ENCODE results near the gene PGP. TPM values are rescaled to one million over a fixed set of nuclear protein-coding genes. Genes with fewer than 3 reads are reported as not detected.

Gene PGP
- polyA plus RNA-seq, 4 donors, result 7.3 to 19.3 (median 13.3) TPM

- no peak for DNase-seq (ENCODE audit: low read depth in 4 of 4, low spot score in 3 of 4)
Observed at GRCh38 chr16:2186505-2186904, 28.1 kb downstream of the PGP start.

- DNase-seq (ENCODE audit: low read depth in 4 of 4, low spot score in 3 of 4), result no peak
Observed at GRCh38 chr16:2186064-2186463, 28.6 kb downstream of the PGP start.

- DNase-seq (ENCODE audit: low read depth in 4 of 4, low spot score in 3 of 4), result no peak
Observed at GRCh38 chr16:2184962-2185361, 29.7 kb downstream of the PGP start.

DNA sequence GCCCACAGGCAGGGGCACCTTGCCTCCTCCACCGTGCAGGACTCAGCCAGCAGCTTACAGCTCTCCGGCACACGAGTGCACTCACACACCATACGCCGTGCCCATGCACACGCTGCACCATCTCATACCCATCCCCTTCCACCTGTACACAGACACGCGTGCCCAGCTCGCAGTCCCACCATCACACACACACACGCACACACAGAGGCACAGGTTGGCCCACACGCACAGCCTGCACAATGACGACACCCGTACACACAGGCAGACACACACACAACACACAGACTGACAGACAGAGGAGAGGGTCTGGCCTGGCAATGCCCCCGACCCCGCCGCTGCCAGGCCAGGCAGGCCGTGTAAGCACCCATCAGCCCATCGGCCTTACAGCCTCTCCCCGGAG lies 30.3 kb downstream of the PGP start:
- DNase-seq (ENCODE audit: low read depth in 4 of 4, low spot score in 3 of 4), result no peak

DNA sequence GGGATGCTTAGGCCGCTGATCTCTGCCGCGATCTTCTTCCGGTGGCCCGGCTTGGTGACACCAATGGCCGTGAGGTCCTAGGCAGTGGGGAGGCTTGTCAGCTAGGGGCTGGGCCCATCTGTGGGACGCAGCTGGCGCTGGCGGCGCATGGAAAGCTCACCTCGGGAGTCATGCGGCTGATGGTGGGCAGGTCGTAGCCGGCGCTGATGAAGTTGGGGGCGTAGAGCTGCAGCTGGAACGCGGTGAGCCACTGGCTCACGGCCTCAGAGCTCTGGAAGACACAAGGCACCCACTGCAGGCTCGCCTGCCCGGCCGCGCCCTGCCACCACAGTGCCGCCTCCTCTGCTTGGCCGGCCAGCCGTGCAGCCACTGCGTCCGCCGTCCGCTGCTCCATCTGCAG lies 31.0 kb downstream of the PGP start:
- no peak for DNase-seq (ENCODE audit: low read depth in 4 of 4, low spot score in 3 of 4)

DNA sequence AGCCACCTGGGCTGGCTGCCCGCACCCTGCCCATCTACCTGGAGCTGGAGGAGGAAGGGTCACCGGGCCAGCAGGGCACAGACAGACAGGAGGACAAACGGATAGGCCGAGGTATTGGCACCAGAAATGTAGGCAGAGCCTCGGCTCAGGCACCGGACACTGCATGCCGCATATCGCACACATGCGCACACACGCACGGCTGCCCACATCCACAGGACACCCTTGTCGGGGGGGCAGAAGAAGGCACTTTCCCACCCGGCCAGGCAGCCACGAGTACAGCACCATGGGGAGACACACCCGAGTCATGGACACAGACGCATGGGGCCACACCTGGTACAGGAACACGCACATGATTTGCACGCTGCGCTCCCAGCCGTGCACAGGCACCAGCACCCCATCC lies 32.7 kb downstream of the PGP start:
- DNase-seq (ENCODE audit: low read depth in 4 of 4, low spot score in 3 of 4), result no peak

GRCh38 chr16:2180962-2181923 lies 33.4 kb downstream of the PGP start:
- DNase-seq (ENCODE audit: low read depth in 4 of 4, low spot score in 3 of 4), result no peak

GRCh38 chr16:2180461-2180860 lies 34.2 kb downstream of the PGP start:
- no peak for DNase-seq (ENCODE audit: low read depth in 4 of 4, low spot score in 3 of 4)

GRCh38 chr16:2179576-2179975 lies 35.1 kb downstream of the PGP start:
- DNase-seq (ENCODE audit: low read depth in 4 of 4, low spot score in 3 of 4), result no peak

DNA sequence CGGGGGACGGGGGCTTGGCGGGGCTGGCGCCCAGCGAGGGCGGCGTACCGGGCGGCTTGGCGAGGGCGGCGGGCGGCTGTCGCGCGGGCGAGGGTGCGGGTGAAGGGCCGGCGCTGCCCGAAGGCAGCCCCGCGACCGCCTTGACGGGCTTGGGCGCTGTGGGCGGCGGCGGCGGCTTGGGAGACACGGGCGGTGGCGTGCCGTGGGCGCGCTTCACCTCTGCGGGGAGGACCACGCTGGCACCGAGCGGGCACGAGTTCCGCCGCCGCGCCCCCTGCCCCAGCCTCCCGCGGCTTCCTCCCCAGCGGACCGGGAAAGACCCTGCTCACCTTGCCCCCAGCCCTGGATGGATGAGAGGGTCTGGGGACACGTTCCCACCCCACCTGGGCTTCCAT lies 35.5 kb downstream of the PGP start:
- DNase-seq (ENCODE audit: low read depth in 4 of 4, low spot score in 3 of 4), result no peak

DNA sequence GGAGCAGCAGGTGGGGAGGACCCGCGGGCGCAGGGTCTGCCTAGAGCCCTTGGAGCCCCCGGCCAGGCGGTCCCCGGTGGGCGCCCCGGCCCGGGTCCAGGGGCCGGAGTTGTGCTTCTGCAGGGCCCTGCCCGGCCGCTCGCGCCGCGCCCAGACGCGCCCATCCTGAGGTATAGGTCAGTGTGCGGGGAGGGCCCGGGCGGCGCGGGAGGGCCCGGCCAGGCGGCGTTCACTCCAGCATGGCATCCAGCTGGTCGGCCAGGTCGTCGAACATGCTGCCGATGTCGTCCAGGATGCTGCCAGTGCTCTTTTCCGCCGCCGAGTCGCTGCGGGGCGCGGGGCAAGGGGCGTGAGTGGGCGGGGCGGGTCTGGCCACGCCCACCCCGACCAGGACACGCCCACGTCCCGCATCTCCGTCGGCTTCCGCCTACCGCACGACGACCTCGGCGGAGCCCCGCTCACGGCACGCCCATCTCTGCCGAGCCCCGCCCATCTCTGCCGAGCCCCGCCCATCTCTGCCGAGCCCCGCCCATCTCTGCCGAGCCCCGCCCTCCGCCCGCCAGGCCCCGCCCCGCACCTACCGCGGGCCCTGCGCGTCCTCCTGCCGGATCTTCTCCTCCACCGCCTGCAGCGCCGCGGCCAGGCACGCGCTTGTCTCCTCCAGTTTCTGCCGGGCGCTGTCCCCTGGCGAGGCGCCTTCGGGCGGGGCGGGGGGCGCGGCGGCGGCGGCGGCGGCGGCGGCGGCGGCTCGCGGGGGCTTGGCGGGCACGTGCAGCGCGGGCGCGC lies 36.1 kb downstream of the PGP start:
- DNase-seq (ENCODE audit: low read depth in 4 of 4, low spot score in 3 of 4), result no peak

DNA sequence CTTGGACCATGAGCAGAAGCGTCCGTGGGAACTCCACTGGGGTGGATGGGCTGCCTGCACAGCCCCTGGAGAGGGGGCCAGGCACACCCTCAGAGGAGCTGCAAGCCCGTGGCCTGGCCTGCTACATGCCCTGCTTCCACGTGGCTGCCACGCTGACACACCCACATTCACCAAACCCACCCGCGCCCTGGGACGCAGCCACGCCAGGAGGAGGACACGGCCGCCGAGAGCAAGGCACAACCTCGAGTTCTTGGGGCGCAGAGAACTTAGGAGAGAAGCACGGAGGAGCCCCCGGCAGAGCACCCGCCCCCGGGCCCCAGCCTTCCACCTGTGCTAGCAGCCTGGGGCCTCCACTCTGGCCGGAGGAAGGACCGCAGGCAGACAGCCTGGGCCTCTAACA lies 37.1 kb downstream of the PGP start:
- no peak for DNase-seq (ENCODE audit: low read depth in 4 of 4, low spot score in 3 of 4)

DNA sequence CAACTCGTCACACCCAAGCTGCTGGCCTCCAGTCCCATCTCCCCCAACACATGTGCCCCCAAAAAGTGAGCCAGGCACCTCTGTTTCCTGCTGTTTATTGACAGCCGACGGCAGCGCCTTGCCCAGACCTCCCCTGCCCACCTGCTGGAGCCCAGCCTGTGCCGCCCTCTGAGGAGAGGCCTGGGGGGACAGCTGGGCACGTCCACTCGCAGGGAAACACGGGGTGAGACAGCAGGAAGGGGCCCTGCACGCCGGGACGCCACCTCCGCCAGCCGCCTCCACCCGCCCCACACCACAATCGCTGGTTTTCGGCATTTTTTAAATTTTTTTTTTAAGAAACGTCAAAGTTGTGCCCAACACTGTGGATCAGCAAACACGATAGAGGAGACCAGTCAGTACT lies 37.5 kb downstream of the PGP start:
- no peak for DNase-seq (ENCODE audit: low read depth in 4 of 4, low spot score in 3 of 4)

DNA sequence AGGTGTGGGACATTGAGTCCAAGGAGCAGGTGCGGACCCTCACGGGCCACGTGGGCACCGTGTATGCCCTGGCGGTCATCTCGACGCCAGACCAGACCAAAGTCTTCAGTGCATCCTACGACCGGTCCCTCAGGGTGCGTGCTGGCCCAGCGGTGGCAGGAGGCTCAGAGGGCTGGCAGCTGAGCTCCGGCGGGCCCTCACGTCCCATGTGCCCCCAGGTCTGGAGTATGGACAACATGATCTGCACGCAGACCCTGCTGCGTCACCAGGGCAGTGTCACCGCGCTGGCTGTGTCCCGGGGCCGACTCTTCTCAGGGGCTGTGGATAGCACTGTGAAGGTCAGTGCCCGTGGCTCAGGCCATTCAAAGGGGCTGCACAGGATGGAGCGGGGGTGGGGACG lies 38.6 kb downstream of the PGP start:
- DNase-seq (ENCODE audit: low read depth in 4 of 4, low spot score in 3 of 4), result no peak

DNA sequence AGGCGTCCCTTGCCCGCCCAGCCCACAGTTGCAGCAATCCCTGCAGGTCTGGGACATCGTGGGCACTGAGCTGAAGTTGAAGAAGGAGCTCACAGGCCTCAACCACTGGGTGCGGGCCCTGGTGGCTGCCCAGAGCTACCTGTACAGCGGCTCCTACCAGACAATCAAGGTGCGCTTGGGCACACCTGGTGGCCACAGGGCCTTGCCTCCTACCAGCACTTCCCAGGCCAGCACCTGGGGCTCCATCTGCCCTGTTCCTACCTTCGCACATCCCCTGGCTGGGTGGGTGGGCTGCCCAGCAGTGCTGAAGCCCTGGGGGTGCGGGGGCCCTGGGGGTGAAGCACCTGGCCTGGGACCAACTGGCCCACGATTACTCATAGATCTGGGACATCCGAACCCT lies 39.2 kb downstream of the PGP start:
- DNase-seq (ENCODE audit: low read depth in 4 of 4, low spot score in 3 of 4), result no peak

GRCh38 chr16:2174396-2175131 lies 40.1 kb downstream of the PGP start:
- no peak for DNase-seq (ENCODE audit: low read depth in 4 of 4, low spot score in 3 of 4)

- no peak for DNase-seq (ENCODE audit: low read depth in 4 of 4, low spot score in 3 of 4)
Observed at GRCh38 chr16:2173916-2174315, 40.7 kb downstream of the PGP start.

GRCh38 chr16:2173366-2173765 lies 41.3 kb downstream of the PGP start:
- no peak for DNase-seq (ENCODE audit: low read depth in 4 of 4, low spot score in 3 of 4)

GRCh38 chr16:2172688-2173335 lies 41.8 kb downstream of the PGP start:
- DNase-seq (ENCODE audit: low read depth in 4 of 4, low spot score in 3 of 4), result no peak

DNA sequence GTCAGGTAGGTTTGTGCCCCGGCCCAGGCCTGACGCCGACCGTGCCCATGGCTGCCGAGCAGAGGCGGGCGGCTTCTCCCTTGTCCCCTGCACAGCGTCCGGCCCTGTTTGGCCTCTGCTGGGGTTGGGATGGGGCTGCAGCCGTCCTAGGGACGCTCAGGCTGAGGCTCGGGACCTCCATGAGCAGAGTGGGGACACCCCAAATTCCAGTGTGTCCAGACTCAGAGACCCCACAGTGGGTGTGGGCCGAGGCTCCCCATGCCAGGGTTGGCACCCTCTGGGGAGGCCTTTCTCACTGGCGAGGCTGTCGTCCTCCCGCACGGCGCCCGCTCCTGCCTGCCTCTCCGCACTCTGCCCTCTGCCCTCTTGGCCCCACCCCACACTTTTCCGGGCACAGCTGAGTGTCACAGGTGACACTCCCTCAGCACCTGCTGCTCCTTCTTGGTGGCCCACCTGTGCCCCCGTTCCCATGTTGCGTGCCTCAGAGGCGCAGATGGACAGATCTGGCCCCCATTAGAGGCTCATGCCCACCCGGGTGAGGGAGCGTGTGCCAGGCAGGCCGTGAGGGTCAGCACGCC lies 43.0 kb downstream of the PGP start:
- DNase-seq (ENCODE audit: low read depth in 4 of 4, low spot score in 3 of 4), result no peak
